Sigmoid colon (tissue), 4 donors: ENCODE data around the gene RUFY1.

Experiments used
- CTCF ChIP-seq, 4 experiments: fragments of 450-650 bp in 3 of 4; fragments of 200-600 bp in 1 of 4; IDR thresholded peaks; one replicate each; pipeline ENCODE4 v1.5.1; 2016 to 2019; ENCODE audit warnings: antibody characterized with exemption in 4 of 4, mild to moderate bottlenecking in 3 of 4, moderate library complexity in 2 of 4
- EP300 ChIP-seq, 4 donors: sonication (generic); formaldehyde crosslinking; IDR thresholded peaks; one replicate each; pipeline ENCODE4 v1.6.1; 2017; ENCODE audit warnings: antibody characterized with exemption in 4 of 4
- POLR2AphosphoS5 ChIP-seq, 4 donors: sonication (generic); formaldehyde crosslinking; IDR thresholded peaks; one replicate each; pipeline ENCODE4 v1.6.1; 2017; ENCODE audit warnings: antibody characterized with exemption in 4 of 4

DNA sequence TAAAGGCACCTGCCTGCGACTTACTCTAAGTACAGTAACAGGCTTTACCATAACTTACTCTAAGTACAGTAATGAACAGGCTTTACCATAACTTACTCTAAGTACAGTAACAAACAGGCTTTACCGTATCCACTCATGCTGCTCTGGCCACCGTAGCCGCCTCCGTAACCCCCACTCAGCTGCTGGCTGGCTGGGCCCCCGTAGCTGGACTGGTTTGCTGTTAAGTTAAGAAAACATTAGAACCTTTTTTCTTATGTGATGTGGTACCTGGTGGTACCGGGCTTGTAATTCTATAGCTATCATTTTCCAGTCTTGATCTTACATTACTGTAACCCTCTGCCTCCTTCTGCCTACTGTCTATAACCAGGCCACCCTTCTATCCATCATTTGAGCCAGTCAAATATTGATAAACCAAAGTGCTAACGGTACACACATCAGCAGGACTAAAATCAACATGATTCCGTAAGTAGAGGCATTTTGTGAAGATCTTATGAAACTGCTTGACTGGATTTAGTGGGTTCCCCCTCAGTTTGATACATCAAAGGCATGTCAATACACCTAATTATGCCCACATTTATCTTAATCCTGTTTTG is 65.7 kb downstream of the RUFY1 start:
- TF ChIP-seq CTCF (IDR thresholded peaks at IDR 0.05) (no peak), POLR2AphosphoS5 (IDR thresholded peaks at IDR 0.05) (no peak), EP300 (IDR thresholded peaks at IDR 0.05) (no peak)
